ENCODE results near the gene KLHL20. TPM values are rescaled to one million over a fixed set of nuclear protein-coding genes. Genes with fewer than 3 reads are reported as not detected.
A peak's percentile ranks its signal among the peaks of the same experiment; 100 is the strongest.

The KLHL20 gene
- total and polyA plus RNA-seq, 2 of the 13 experiments (the other 11 are each of a cell fraction or from before 2014, with no cell fraction given): 7.4 to 14.3 TPM

DNA sequence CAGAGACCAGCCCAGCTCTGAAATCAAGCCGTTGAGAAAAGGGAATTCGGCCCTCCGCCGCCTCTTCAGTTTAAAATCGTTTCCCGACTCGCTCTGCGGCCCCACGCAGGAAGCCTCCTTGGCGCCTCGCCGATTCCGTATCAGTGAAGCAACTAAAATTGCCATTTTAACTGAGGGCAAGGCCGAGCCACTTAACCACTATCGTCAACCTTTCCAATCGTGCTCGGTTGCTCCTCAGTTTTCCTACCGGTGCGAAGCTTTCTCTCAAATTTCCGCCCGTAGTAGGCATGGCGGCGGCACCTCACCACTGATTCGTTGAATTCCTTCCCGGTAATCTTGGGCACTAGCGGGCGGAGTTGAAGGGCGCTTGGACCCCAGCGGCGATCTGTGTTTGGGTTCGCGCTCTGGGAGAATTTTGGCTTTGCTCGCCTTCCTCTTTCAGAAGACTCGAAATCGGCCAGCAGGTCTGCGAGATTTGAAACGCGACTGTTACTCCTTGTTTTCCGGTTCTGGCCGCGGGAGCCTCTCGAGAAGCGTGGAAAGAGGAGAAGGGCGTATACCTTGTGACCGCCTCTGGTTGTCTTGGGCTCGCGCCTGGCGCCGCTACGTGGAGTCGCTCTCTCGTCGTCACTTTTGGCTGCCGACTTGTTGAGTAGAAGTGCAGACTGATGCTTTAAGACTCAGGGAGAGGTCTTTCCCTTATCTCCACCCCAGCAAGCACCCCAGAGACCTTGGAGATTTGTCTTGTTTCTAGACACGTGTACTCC is 109.7 kb downstream of the KLHL20 start, which contains the start of the genes CENPL and DARS2 (continued):
- TF ChIP-seq ZBTB46 (CRISPR knock-in tag; IDR thresholded peaks at IDR 0.05; ENCODE audit: borderline replicate concordance) (no peak), BCL6 (CRISPR knock-in tag; IDR thresholded peaks at IDR 0.05) (no peak), GABPB1 (CRISPR knock-in tag; IDR thresholded peaks at IDR 0.05) (peak; percentile 96), EED (CRISPR knock-in tag; IDR thresholded peaks at IDR 0.05) (no peak), ZBTB21 (CRISPR knock-in tag; IDR thresholded peaks at IDR 0.05) (0 out of 2 replicates have a peak, but pooled peaks have one; percentile 10), ZNF460 (CRISPR knock-in tag; IDR thresholded peaks at IDR 0.05; ENCODE audit: borderline replicate concordance) (no peak), TFE3 (CRISPR knock-in tag; IDR thresholded peaks at IDR 0.05) (no peak; the same call in 1 of the 2 replicates), KMT2B (CRISPR knock-in tag; IDR thresholded peaks at IDR 0.05) (peak; percentile 96), RAD21 (CRISPR knock-in tag; IDR thresholded peaks at IDR 0.05) (no peak), GATAD2A (CRISPR knock-in tag; IDR thresholded peaks at IDR 0.05) (no peak; the same call in 1 of the 2 replicates), E2F1 (CRISPR knock-in tag; IDR thresholded peaks at IDR 0.05) (peak; percentile 98), BCL3 (CRISPR knock-in tag; IDR thresholded peaks at IDR 0.05) (peak; percentile 21; the same call in 1 of the 2 replicates), ZBTB20 (CRISPR knock-in tag; IDR thresholded peaks at IDR 0.05; ENCODE audit: borderline replicate concordance, low read depth) (no peak), PRDM4 (CRISPR knock-in tag; IDR thresholded peaks at IDR 0.05; ENCODE audit: borderline replicate concordance) (no peak), KLF16 (CRISPR knock-in tag; IDR thresholded peaks at IDR 0.05) (peak in 1 of 2 experiments; percentile 55; a peak in 1 of 4 replicates), NONO (IDR thresholded peaks at IDR 0.05) (no peak), NONO (CRISPR knock-in tag; conservative IDR thresholded peaks at IDR 0.05) (peak; percentile 81; the same call in 1 of the 2 replicates), ZNF501 (CRISPR knock-in tag; IDR thresholded peaks at IDR 0.05) (peak; percentile 95), TOPORS (CRISPR knock-in tag; IDR thresholded peaks at IDR 0.05) (no peak), ZFP41 (CRISPR knock-in tag; IDR thresholded peaks at IDR 0.05; ENCODE audit: borderline replicate concordance) (no peak)

Data from HepG2 (cell line).